A549 (cell line): ENCODE measurements around the gene VAT1L.

Source experiments
- NR3C1 ChIP-seq: fragments of >200 bp; sonication (Bioruptor Twin); formaldehyde crosslinking; IDR thresholded peaks from 3 replicates; pipeline ENCODE4 v1.6.1; 2017
- SMC3 ChIP-seq: fragments of >200 bp; sonication (Bioruptor Twin); formaldehyde crosslinking; IDR thresholded peaks from 3 replicates; pipeline ENCODE4 v1.6.1; 2018; ENCODE audit warnings: inconsistent platforms

GRCh38 chr16:77860953-77861352 is 72.6 kb downstream of the VAT1L start:
- TF ChIP-seq NR3C1: no peak
- no peak for TF ChIP-seq SMC3
